Measurements from ENCODE around the gene SHH.
A peak's percentile ranks its signal among the peaks of the same experiment; 100 is the strongest.

Gene SHH

GRCh38 chr7:155805826-155806095 is 6.5 kb downstream of the SHH start:
- no peak for TF ChIP-seq ZNF560 (tag by site-specific recombination; IDR thresholded peaks at IDR 0.05; ENCODE audit: borderline replicate concordance)
- TF ChIP-seq, protein P1, sequence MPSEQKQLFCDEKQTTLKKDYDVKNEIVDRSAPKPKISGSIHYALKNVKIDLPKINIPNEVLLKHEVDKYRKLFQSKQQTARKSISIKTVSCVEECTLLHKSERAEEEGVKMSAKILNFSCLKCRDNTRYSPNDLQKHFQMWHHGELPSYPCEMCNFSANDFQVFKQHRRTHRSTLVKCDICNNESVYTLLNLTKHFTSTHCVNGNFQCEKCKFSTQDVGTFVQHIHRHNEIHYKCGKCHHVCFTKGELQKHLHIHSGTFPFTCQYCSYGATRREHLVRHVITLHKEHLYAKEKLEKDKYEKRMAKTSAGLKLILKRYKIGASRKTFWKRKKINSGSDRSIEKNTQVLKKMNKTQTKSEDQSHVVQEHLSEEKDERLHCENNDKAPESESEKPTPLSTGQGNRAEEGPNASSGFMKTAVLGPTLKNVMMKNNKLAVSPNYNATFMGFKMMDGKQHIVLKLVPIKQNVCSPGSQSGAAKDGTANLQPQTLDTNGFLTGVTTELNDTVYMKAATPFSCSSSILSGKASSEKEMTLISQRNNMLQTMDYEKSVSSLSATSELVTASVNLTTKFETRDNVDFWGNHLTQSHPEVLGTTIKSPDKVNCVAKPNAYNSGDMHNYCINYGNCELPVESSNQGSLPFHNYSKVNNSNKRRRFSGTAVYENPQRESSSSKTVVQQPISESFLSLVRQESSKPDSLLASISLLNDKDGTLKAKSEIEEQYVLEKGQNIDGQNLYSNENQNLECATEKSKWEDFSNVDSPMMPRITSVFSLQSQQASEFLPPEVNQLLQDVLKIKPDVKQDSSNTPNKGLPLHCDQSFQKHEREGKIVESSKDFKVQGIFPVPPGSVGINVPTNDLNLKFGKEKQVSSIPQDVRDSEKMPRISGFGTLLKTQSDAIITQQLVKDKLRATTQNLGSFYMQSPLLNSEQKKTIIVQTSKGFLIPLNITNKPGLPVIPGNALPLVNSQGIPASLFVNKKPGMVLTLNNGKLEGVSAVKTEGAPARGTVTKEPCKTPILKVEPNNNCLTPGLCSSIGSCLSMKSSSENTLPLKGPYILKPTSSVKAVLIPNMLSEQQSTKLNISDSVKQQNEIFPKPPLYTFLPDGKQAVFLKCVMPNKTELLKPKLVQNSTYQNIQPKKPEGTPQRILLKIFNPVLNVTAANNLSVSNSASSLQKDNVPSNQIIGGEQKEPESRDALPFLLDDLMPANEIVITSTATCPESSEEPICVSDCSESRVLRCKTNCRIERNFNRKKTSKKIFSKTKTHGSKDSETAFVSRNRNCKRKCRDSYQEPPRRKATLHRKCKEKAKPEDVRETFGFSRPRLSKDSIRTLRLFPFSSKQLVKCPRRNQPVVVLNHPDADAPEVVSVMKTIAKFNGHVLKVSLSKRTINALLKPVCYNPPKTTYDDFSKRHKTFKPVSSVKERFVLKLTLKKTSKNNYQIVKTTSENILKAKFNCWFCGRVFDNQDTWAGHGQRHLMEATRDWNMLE (tag by site-specific recombination; conservative IDR thresholded peaks at IDR 0.05; ENCODE audit: low read depth), result no peak
- no peak for TF ChIP-seq SETDB1 (IDR thresholded peaks at IDR 0.05; ENCODE audit: insufficient read length, low read length)
- no peak for TF ChIP-seq ZNF184 (tag by site-specific recombination; IDR thresholded peaks at IDR 0.05)
- no peak for TF ChIP-seq ZXDB (tag by site-specific recombination; IDR thresholded peaks at IDR 0.05)
- Histone ChIP-seq H3K4me1 (ENCODE audit: control insufficient read depth, insufficient read depth, low read length) (peaks cover 3% of the 10 kb centered on the region; the same call in 1 of the 2 replicates), H3K9me3 (ENCODE audit: control insufficient read depth, insufficient read depth, low read depth, low read length) (no peaks in the 10 kb centered on the region), H3K27ac (ENCODE audit: extremely low read depth, low read depth, low read length) (no peak overlapping the region), H3K4me3 (ENCODE audit: low read depth, low read length) (no peak overlapping the region), H3K36me3 (ENCODE audit: control insufficient read depth in 2 of 2, insufficient read depth in 1 of 2, low read length in 2 of 2) (no peaks in the 10 kb centered on the region)
- POLR2A ChIA-PET, result no interaction called here
- CTCF ChIA-PET, result interaction anchor here (0.7 to 1.2 kb wide), 2 partner anchors 135 to 881 kb away, joined by 3 read pairs; no protein-coding TSS in a partner anchor

- Histone ChIP-seq H3K9me3 (ENCODE audit: control insufficient read depth, insufficient read depth, low read depth, low read length) (no peaks in the 10 kb centered on the region), H3K27ac (ENCODE audit: extremely low read depth, low read depth, low read length) (no peak overlapping the region), H3K4me3 (ENCODE audit: low read depth, low read length) (no peak overlapping the region; the same call in 1 of the 2 replicates), H3K4me1 (ENCODE audit: control insufficient read depth, insufficient read depth, low read length) (peaks cover 3% of the 10 kb centered on the region; the same call in 1 of the 2 replicates), H3K36me3 (ENCODE audit: control insufficient read depth in 2 of 2, insufficient read depth in 1 of 2, low read length in 2 of 2) (no peaks in the 10 kb centered on the region)
- POLR2A ChIA-PET, result interaction anchor here (0.5 kb wide), 1 partner anchor 351 kb away, joined by 3 read pairs; no protein-coding TSS in a partner anchor
- CTCF ChIA-PET, result interaction anchor here (0.6 to 1.2 kb wide), 4 partner anchors 16 to 882 kb away, joined by 3 to 4 read pairs (median 3); no protein-coding TSS in a partner anchor
- TF ChIP-seq GLIS2 (tag by site-specific recombination; IDR thresholded peaks at IDR 0.05), result peak; percentile 74
- no peak for TF ChIP-seq ZNF394 (tag by site-specific recombination; IDR thresholded peaks at IDR 0.05; ENCODE audit: borderline replicate concordance)
- no peak for TF ChIP-seq ZNF404 (tag by site-specific recombination; IDR thresholded peaks at IDR 0.05)
- TF ChIP-seq ZIC2 (tag by site-specific recombination; IDR thresholded peaks at IDR 0.05), result peak; percentile 64
- TF ChIP-seq ZNF174 (tag by site-specific recombination; IDR thresholded peaks at IDR 0.05), result no peak
- TF ChIP-seq, protein P2, sequence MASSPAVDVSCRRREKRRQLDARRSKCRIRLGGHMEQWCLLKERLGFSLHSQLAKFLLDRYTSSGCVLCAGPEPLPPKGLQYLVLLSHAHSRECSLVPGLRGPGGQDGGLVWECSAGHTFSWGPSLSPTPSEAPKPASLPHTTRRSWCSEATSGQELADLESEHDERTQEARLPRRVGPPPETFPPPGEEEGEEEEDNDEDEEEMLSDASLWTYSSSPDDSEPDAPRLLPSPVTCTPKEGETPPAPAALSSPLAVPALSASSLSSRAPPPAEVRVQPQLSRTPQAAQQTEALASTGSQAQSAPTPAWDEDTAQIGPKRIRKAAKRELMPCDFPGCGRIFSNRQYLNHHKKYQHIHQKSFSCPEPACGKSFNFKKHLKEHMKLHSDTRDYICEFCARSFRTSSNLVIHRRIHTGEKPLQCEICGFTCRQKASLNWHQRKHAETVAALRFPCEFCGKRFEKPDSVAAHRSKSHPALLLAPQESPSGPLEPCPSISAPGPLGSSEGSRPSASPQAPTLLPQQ (tag by site-specific recombination; IDR thresholded peaks at IDR 0.05), result 0 out of 2 replicates have a peak, but pooled peaks have one; percentile 13
- peak; percentile 45; the same call in 1 of the 2 replicates for TF ChIP-seq ZFHX2 (tag by site-specific recombination; conservative IDR thresholded peaks at IDR 0.05)
- TF ChIP-seq ZSCAN16 (tag by site-specific recombination; IDR thresholded peaks at IDR 0.05), result no peak
- TF ChIP-seq ZNF311 (tag by site-specific recombination; IDR thresholded peaks at IDR 0.05; ENCODE audit: borderline replicate concordance), result no peak
- TF ChIP-seq CTCF (tag by site-specific recombination; IDR thresholded peaks at IDR 0.05), result peak; percentile 26; the same call in 1 of the 2 replicates
- no peak for TF ChIP-seq ZNF239 (tag by site-specific recombination; IDR thresholded peaks at IDR 0.05)
- TF ChIP-seq GLIS1 (tag by site-specific recombination; IDR thresholded peaks at IDR 0.05), result peak; percentile 79
- TF ChIP-seq, protein P3, sequence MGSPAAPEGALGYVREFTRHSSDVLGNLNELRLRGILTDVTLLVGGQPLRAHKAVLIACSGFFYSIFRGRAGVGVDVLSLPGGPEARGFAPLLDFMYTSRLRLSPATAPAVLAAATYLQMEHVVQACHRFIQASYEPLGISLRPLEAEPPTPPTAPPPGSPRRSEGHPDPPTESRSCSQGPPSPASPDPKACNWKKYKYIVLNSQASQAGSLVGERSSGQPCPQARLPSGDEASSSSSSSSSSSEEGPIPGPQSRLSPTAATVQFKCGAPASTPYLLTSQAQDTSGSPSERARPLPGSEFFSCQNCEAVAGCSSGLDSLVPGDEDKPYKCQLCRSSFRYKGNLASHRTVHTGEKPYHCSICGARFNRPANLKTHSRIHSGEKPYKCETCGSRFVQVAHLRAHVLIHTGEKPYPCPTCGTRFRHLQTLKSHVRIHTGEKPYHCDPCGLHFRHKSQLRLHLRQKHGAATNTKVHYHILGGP (tag by site-specific recombination; IDR thresholded peaks at IDR 0.05), result no peak
- TF ChIP-seq ZNF121 (tag by site-specific recombination; IDR thresholded peaks at IDR 0.05), result no peak
- TF ChIP-seq ZBTB6 (tag by site-specific recombination; IDR thresholded peaks at IDR 0.05), result 0 out of 2 replicates have a peak, but pooled peaks have one; percentile 44
- no peak for TF ChIP-seq ZNF776 (tag by site-specific recombination; IDR thresholded peaks at IDR 0.05; ENCODE audit: borderline replicate concordance)
- 0 out of 2 replicates have a peak, but pooled peaks have one; percentile 23 for TF ChIP-seq ZNF660 (tag by site-specific recombination; IDR thresholded peaks at IDR 0.05)
These were observed 7.1 kb downstream of the SHH start for GRCh38 chr7:155804897-155805825.
